Panc1 (cell line): ENCODE measurements around the gene DCTD. TPM values are rescaled to one million over a fixed set of nuclear protein-coding genes. Genes with fewer than 3 reads are reported as not detected.

ENCODE experiments used
- ATAC-seq: fragments of 200-7000 bp; cut with Tn5 transposase; 2 replicates; pipeline ENCODE4 v1.9.1; 2020; ENCODE audit warnings: mild to moderate bottlenecking, moderate library complexity
- BruUV-seq: library from RNA; stranded (reverse); fragments of 400-500 nt; replicated peaks from 2 replicates; lab custom pipeline; 2021; lab: Mats Ljungman, UMichigan
- CTCF ChIA-PET: fragments of 300-600 bp; sonication (Branson Sonifier 250); formaldehyde crosslinking; loops from one replicate; lab custom pipeline; 2022; ENCODE audit warnings: antibody characterized with exemption; lab: Charles Lee
- POLR2A ChIA-PET: fragments of 300-600 bp; sonication (Branson Sonifier 250); formaldehyde crosslinking; loops from one replicate; lab custom pipeline; 2022; ENCODE audit warnings: antibody characterized with exemption; lab: Charles Lee
- DNase-seq: peaks from one replicate; pipeline ENCODE4 v3.0.0-alpha.2; 2010; ENCODE audit warnings: low read depth, low spot score
- H3K27ac ChIP-seq: 2 replicates; pipeline ENCODE4 v1.5.1; 2011; ENCODE audit warnings: mild to moderate bottlenecking, low read length, inconsistent platforms
- H3K27me3 ChIP-seq: fragments of 200-500 bp; sonication (Bioruptor generic); 2 replicates; pipeline ENCODE4 v1.6.0; 2014; ENCODE audit warnings: low read length, inconsistent platforms; ENCODE audit not compliant: control insufficient read depth, insufficient read depth
- H3K36me3 ChIP-seq: fragments of 200-500 bp; sonication (Bioruptor generic); 2 replicates; pipeline ENCODE4 v1.5.1; 2014; ENCODE audit warnings: inconsistent platforms, mild to moderate bottlenecking, low read length, moderate library complexity; ENCODE audit not compliant: control insufficient read depth, insufficient read depth
- H3K4me1 ChIP-seq: 2 replicates; pipeline ENCODE4 v1.5.1; 2011; ENCODE audit warnings: inconsistent platforms, mild to moderate bottlenecking, low read length, moderate library complexity; ENCODE audit not compliant: control insufficient read depth, insufficient read depth
- H3K4me3 ChIP-seq, 2 experiments: 2 replicates each; pipeline ENCODE4 v1.5.1; 2011 to 2012; ENCODE audit warnings: low read depth in 2 of 2, low read length in 2 of 2, mild to moderate bottlenecking in 2 of 2, inconsistent platforms in 1 of 2, moderate library complexity in 1 of 2
- H3K9me3 ChIP-seq: fragments of 200-500 bp; sonication (Bioruptor generic); 2 replicates; pipeline ENCODE4 v1.5.1; 2014; ENCODE audit warnings: low read depth, mild to moderate bottlenecking, inconsistent platforms, low read length, moderate library complexity; ENCODE audit not compliant: control insufficient read depth, insufficient read depth
- POLR2AphosphoS5 ChIP-seq: IDR thresholded peaks from 2 replicates; pipeline ENCODE4 v1.6.1; 2012; ENCODE audit warnings: mild to moderate bottlenecking, low read depth, low read length, moderate library complexity
- SIN3A ChIP-seq: IDR thresholded peaks from 2 replicates; pipeline ENCODE4 v1.6.1; 2012; ENCODE audit warnings: low read depth, mild to moderate bottlenecking, low read length, moderate library complexity, borderline replicate concordance; ENCODE audit not compliant: insufficient read depth
- TCF7L2 ChIP-seq: IDR thresholded peaks from 2 replicates; pipeline ENCODE4 v1.6.1; 2011; ENCODE audit warnings: mild to moderate bottlenecking, low read depth, low read length, inconsistent platforms
- in situ Hi-C: cut with HindIII; loops from 2 replicates; pipeline ENCODE4 v1.10.0; 2016; ENCODE audit warnings: low sequenced_read_pairs, low pct_unique_long_range_greater_than_20kb
- intact Hi-C: fragments of 100-400 bp; cut with micrococcal nuclease; formaldehyde crosslinking; loops from one replicate; pipeline ENCODE4 v1.10.0; 2022; ENCODE audit not compliant: unreplicated experiment
- total RNA-seq: library from RNA; stranded (reverse); gene quantifications from one replicate; pipeline ENCODE4 v1.2.1, GENCODE V29; 2021; ENCODE audit not compliant: unreplicated experiment
- TF ChIP-seq, protein P1 (sequence below): fragments of 450-650 bp; IDR thresholded peaks from 2 replicates; pipeline ENCODE4 v1.5.1; 2017; ENCODE audit warnings: mild to moderate bottlenecking
- TF ChIP-seq, protein P2 (sequence below), 2 experiments: IDR thresholded peaks; 2 replicates each; pipeline ENCODE4 v1.6.1; 2011 to 2012; ENCODE audit warnings: low read depth in 2 of 2, control low read depth in 1 of 2, low read length in 1 of 2, mild to moderate bottlenecking in 1 of 2, moderate library complexity in 1 of 2; ENCODE audit not compliant: insufficient read depth in 1 of 2

The DCTD gene
- total RNA-seq, 1 experiment from 2014 or later, result 77.0 TPM

DNA sequence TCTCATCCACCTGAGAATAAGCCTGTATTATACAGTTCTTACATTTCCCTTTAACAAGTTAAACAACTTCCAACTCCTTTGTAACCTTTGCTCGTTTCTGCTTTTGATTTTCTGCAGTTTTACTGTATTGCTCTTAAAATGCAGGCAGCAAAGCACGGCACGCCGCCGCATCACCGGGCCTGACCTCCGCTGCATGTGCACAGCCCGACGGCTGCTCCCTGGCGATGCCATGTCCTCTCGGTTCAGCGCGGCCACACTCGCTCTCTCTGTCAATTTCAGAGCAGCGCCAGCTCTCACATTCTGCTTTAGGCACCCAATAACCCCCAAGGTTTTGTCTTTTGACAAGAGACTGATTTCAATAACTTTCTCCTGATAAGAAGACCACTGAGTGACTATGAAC is 60.3 kb downstream of the DCTD start:
- ChIA-PET CTCF (no interaction called here), POLR2A (no interaction called here)
- no TSS peak for BruUV-seq
- ATAC-seq (no peak), DNase-seq (no peak)
- intact Hi-C loops (no loop called here), in situ Hi-C loops (no loop called here)
- TF ChIP-seq, protein P1, sequence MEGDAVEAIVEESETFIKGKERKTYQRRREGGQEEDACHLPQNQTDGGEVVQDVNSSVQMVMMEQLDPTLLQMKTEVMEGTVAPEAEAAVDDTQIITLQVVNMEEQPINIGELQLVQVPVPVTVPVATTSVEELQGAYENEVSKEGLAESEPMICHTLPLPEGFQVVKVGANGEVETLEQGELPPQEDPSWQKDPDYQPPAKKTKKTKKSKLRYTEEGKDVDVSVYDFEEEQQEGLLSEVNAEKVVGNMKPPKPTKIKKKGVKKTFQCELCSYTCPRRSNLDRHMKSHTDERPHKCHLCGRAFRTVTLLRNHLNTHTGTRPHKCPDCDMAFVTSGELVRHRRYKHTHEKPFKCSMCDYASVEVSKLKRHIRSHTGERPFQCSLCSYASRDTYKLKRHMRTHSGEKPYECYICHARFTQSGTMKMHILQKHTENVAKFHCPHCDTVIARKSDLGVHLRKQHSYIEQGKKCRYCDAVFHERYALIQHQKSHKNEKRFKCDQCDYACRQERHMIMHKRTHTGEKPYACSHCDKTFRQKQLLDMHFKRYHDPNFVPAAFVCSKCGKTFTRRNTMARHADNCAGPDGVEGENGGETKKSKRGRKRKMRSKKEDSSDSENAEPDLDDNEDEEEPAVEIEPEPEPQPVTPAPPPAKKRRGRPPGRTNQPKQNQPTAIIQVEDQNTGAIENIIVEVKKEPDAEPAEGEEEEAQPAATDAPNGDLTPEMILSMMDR, result no peak
- TF ChIP-seq, protein P2, sequence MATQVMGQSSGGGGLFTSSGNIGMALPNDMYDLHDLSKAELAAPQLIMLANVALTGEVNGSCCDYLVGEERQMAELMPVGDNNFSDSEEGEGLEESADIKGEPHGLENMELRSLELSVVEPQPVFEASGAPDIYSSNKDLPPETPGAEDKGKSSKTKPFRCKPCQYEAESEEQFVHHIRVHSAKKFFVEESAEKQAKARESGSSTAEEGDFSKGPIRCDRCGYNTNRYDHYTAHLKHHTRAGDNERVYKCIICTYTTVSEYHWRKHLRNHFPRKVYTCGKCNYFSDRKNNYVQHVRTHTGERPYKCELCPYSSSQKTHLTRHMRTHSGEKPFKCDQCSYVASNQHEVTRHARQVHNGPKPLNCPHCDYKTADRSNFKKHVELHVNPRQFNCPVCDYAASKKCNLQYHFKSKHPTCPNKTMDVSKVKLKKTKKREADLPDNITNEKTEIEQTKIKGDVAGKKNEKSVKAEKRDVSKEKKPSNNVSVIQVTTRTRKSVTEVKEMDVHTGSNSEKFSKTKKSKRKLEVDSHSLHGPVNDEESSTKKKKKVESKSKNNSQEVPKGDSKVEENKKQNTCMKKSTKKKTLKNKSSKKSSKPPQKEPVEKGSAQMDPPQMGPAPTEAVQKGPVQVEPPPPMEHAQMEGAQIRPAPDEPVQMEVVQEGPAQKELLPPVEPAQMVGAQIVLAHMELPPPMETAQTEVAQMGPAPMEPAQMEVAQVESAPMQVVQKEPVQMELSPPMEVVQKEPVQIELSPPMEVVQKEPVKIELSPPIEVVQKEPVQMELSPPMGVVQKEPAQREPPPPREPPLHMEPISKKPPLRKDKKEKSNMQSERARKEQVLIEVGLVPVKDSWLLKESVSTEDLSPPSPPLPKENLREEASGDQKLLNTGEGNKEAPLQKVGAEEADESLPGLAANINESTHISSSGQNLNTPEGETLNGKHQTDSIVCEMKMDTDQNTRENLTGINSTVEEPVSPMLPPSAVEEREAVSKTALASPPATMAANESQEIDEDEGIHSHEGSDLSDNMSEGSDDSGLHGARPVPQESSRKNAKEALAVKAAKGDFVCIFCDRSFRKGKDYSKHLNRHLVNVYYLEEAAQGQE (IDR thresholded peaks at IDR 0.05; ENCODE audit: insufficient read depth in 1 of 2, low read depth in 2 of 2, low read length in 1 of 2), result no peak
- no peak for TF ChIP-seq TCF7L2
- TF ChIP-seq SIN3A, result no peak
- TF ChIP-seq POLR2AphosphoS5, result no peak
- no peaks in the 10 kb centered on the region for H3K9me3 ChIP-seq
- H3K4me1 ChIP-seq, result no peaks in the 10 kb centered on the region
- H3K4me3 ChIP-seq, result no peak overlapping the region
- H3K36me3 ChIP-seq, result no peaks in the 10 kb centered on the region
- no peaks in the 10 kb centered on the region for H3K27me3 ChIP-seq
- no peak overlapping the region for H3K27ac ChIP-seq

DNA sequence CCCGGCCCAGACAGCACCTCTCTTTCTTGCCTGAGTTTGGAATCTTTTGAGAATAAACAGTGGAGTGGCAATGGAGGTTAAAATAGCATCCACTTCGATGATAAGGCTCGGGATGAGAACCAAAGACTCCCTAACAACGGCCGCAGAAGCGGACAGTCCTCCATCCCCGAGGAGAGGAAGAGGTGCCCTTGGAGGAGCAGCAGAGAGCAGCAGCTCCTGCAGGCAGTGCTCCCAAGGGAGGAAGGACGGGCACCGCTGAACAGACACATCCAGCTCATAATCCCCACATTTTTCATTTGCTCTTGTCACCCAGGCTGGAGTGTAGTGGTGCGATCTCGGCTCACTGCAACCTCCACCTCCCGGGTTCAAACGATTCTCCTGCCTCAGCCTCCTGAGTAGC is 61.3 kb downstream of the DCTD start:
- H3K27me3 ChIP-seq, result no peaks in the 10 kb centered on the region
- H3K27ac ChIP-seq, result no peak overlapping the region
- no peak for TF ChIP-seq SIN3A
- TF ChIP-seq TCF7L2, result no peak
- TF ChIP-seq, protein P1, result no peak
- no peak for TF ChIP-seq POLR2AphosphoS5
- TF ChIP-seq, protein P2 (IDR thresholded peaks at IDR 0.05; ENCODE audit: insufficient read depth in 1 of 2, low read depth in 2 of 2, low read length in 1 of 2), result no peak
- ChIA-PET CTCF (no interaction called here), POLR2A (no interaction called here)
- no peak for DNase-seq
- intact Hi-C loops (no loop called here), in situ Hi-C loops (no loop called here)
- no peaks in the 10 kb centered on the region for H3K36me3 ChIP-seq
- H3K4me1 ChIP-seq, result no peaks in the 10 kb centered on the region
- ATAC-seq, result no peak
- H3K9me3 ChIP-seq, result no peaks in the 10 kb centered on the region
- no peak overlapping the region for H3K4me3 ChIP-seq
- BruUV-seq, result no TSS peak
